NB4 (cell line): ENCODE data around the gene DCLK1.

ENCODE experiments used
- POLR2A ChIP-seq: IDR thresholded peaks from 2 replicates; pipeline ENCODE4 v1.6.1; 2011; ENCODE audit warnings: mild to moderate bottlenecking; ENCODE audit not compliant: insufficient read length; ENCODE audit errors: extremely low read depth
- TF ChIP-seq, protein P1 (sequence below): IDR thresholded peaks from one replicate; pipeline ENCODE4 v1.5.1; 2012; ENCODE audit warnings: low read depth, low read length

GRCh38 chr13:35791184-35791851 is 339.9 kb downstream of the DCLK1 start:
- TF ChIP-seq, protein P1, sequence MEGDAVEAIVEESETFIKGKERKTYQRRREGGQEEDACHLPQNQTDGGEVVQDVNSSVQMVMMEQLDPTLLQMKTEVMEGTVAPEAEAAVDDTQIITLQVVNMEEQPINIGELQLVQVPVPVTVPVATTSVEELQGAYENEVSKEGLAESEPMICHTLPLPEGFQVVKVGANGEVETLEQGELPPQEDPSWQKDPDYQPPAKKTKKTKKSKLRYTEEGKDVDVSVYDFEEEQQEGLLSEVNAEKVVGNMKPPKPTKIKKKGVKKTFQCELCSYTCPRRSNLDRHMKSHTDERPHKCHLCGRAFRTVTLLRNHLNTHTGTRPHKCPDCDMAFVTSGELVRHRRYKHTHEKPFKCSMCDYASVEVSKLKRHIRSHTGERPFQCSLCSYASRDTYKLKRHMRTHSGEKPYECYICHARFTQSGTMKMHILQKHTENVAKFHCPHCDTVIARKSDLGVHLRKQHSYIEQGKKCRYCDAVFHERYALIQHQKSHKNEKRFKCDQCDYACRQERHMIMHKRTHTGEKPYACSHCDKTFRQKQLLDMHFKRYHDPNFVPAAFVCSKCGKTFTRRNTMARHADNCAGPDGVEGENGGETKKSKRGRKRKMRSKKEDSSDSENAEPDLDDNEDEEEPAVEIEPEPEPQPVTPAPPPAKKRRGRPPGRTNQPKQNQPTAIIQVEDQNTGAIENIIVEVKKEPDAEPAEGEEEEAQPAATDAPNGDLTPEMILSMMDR: no peak
- TF ChIP-seq POLR2A: no peak
